Measurements from ENCODE around the gene SKP1. TPM values are rescaled to one million over a fixed set of nuclear protein-coding genes. Genes with fewer than 3 reads are reported as not detected.

The SKP1 gene
- total RNA-seq, 2 donors from 2014 or later, result 287 to 360 TPM

- Histone ChIP-seq H3K9me3 (no peaks in the 10 kb centered on the region), H3K4me3 (no peak overlapping the region), H3K27me3 (no peaks in the 10 kb centered on the region), H3K4me1 (peaks cover 0 to 34% of the 10 kb centered on the region in 2 donors), H3K27ac (no peak overlapping the region), H3K36me3 (peaks cover 7% of the 10 kb centered on the region)
- DNase-seq (ENCODE audit: low spot score), result no peak
- no peak for TF ChIP-seq CTCF (IDR thresholded peaks at IDR 0.05)
These were observed 47.1 kb downstream of the SKP1 start for GRCh38 chr5:134129411-134130238.

GRCh38 chr5:134128648-134128995, 48.1 kb downstream of the SKP1 start:
- no peaks in the 10 kb centered on the region for H3K27me3 ChIP-seq
- TF ChIP-seq CTCF (IDR thresholded peaks at IDR 0.05), result no peak
- DNase-seq (ENCODE audit: low spot score), result no peak
- H3K4me3 ChIP-seq, result no peak overlapping the region
- peaks cover 0 to 42% of the 10 kb centered on the region in 2 donors for H3K4me1 ChIP-seq
- H3K36me3 ChIP-seq, result no peaks in the 10 kb centered on the region
- H3K27ac ChIP-seq, result no peak overlapping the region
- H3K9me3 ChIP-seq, result no peaks in the 10 kb centered on the region

GRCh38 chr5:134127988-134128647, 48.6 kb downstream of the SKP1 start:
- TF ChIP-seq CTCF (IDR thresholded peaks at IDR 0.05), result no peak
- H3K27ac ChIP-seq, result no peak overlapping the region

GRCh38 chr5:134127376-134127861, 49.3 kb downstream of the SKP1 start:
- H3K27ac ChIP-seq, result no peak overlapping the region
- no peaks in the 10 kb centered on the region for H3K36me3 ChIP-seq
- H3K27me3 ChIP-seq, result no peaks in the 10 kb centered on the region
- no peaks in the 10 kb centered on the region for H3K9me3 ChIP-seq
- no peak for DNase-seq (ENCODE audit: low spot score)
- TF ChIP-seq CTCF (IDR thresholded peaks at IDR 0.05), result no peak
- peaks cover 0 to 42% of the 10 kb centered on the region in 2 donors for H3K4me1 ChIP-seq
- no peak overlapping the region for H3K4me3 ChIP-seq

More at GRCh38 chr5:134127988-134128647, 48.6 kb downstream of the SKP1 start:
- DNase-seq (ENCODE audit: low spot score), result no peak
- Histone ChIP-seq H3K9me3 (no peaks in the 10 kb centered on the region), H3K27me3 (no peaks in the 10 kb centered on the region), H3K4me3 (no peak overlapping the region), H3K4me1 (peaks cover 0 to 42% of the 10 kb centered on the region in 2 donors), H3K36me3 (no peaks in the 10 kb centered on the region)

- H3K9me3 ChIP-seq, result no peaks in the 10 kb centered on the region
- peak overlapping the region; percentile 56 to 75 for H3K27ac ChIP-seq
- TF ChIP-seq CTCF (IDR thresholded peaks at IDR 0.05), result no peak
- no peaks in the 10 kb centered on the region for H3K36me3 ChIP-seq
- no peak overlapping the region for H3K4me3 ChIP-seq
- no peaks in the 10 kb centered on the region for H3K27me3 ChIP-seq
- DNase-seq (ENCODE audit: low spot score), result no peak
- peaks cover 0 to 42% of the 10 kb centered on the region in 2 donors for H3K4me1 ChIP-seq
These were observed 51.4 kb downstream of the SKP1 start for GRCh38 chr5:134125039-134126015.
